Neuronal stem cell (in vitro differentiated cells): Measurements from ENCODE around the gene CEP44.
A peak's percentile ranks its signal among the peaks of the same experiment; 100 is the strongest.
"Not testable (repeated sequence)": the region's sequence is repeated elsewhere in the genome, so short reads cannot be mapped to it uniquely, and the experiment has no call there.

Source experiments
- DNase-seq: peaks from one replicate; pipeline ENCODE4 v3.0.0-alpha.2; 2013; ENCODE audit warnings: low spot score
- H2AFZ ChIP-seq: one replicate; pipeline ENCODE4 v1.6.1; 2013; ENCODE audit warnings: mild to moderate bottlenecking, low read length, inconsistent platforms
- H2AK5ac ChIP-seq: 2 replicates; pipeline ENCODE4 v1.6.1; 2013; ENCODE audit warnings: low read depth, mild to moderate bottlenecking, inconsistent platforms, low read length, moderate library complexity, mixed read lengths
- H2BK120ac ChIP-seq: 2 replicates; pipeline ENCODE4 v1.6.1; 2013; ENCODE audit warnings: low read depth, mild to moderate bottlenecking, inconsistent platforms, low read length, moderate library complexity, mixed read lengths
- H2BK12ac ChIP-seq: one replicate; pipeline ENCODE4 v1.6.1; 2013; ENCODE audit warnings: low read length, inconsistent platforms
- H2BK15ac ChIP-seq: 2 replicates; pipeline ENCODE4 v1.6.1; 2013; ENCODE audit warnings: mild to moderate bottlenecking, low read length, inconsistent platforms, mixed read lengths
- H2BK5ac ChIP-seq: one replicate; pipeline ENCODE4 v1.6.1; 2013; ENCODE audit warnings: inconsistent platforms, mild to moderate bottlenecking, low read length, moderate library complexity
- H3K14ac ChIP-seq: one replicate; pipeline ENCODE4 v1.6.1; 2013; ENCODE audit warnings: low read length, inconsistent platforms
- H3K18ac ChIP-seq: 2 replicates; pipeline ENCODE4 v1.6.1; 2013; ENCODE audit warnings: low read length, inconsistent platforms
- H3K23ac ChIP-seq: 2 replicates; pipeline ENCODE4 v1.6.1; 2013; ENCODE audit warnings: low read depth, mild to moderate bottlenecking, mixed read lengths, low read length, inconsistent platforms; ENCODE audit not compliant: poor library complexity
- H3K27ac ChIP-seq: replicated peaks from 3 replicates; pipeline ENCODE4 v1.5.1; 2013; ENCODE audit warnings: low read length, inconsistent platforms
- H3K27me3 ChIP-seq, 3 experiments: 2 replicates each; pipeline ENCODE4 v1.6.1; 2013; ENCODE audit warnings: low read length in 3 of 3, mild to moderate bottlenecking in 2 of 3, inconsistent platforms in 1 of 3, low read depth in 1 of 3, mixed read lengths in 1 of 3, moderate library complexity in 1 of 3; ENCODE audit not compliant: control insufficient read depth in 3 of 3, insufficient read depth in 3 of 3
- H3K36me3 ChIP-seq, 2 donors: replicated peaks in 1 of 2; 2 replicates each; pipeline ENCODE4 v1.6.1; 2013; ENCODE audit warnings: low read length in 2 of 2; ENCODE audit not compliant: control insufficient read depth in 2 of 2, insufficient read depth in 2 of 2
- H3K4ac ChIP-seq: 2 replicates; pipeline ENCODE4 v1.6.1; 2013; ENCODE audit warnings: inconsistent platforms, mild to moderate bottlenecking, low read length, moderate library complexity
- H3K4me1 ChIP-seq, 2 donors: 1 replicate in 1 of 2; 2 replicates in 1 of 2; pipeline ENCODE4 v1.6.1; 2013; ENCODE audit warnings: low read length in 2 of 2, low read depth in 1 of 2; ENCODE audit not compliant: control insufficient read depth in 2 of 2, insufficient read depth in 1 of 2
- H3K4me2 ChIP-seq: one replicate; pipeline ENCODE4 v1.6.1; 2013; ENCODE audit warnings: mild to moderate bottlenecking, low read length, inconsistent platforms; ENCODE audit not compliant: insufficient read depth, poor library complexity, severe bottlenecking
- H3K4me3 ChIP-seq, 2 donors: 2 replicates each; pipeline ENCODE4 v1.5.1; 2013; ENCODE audit warnings: low read length in 2 of 2, mild to moderate bottlenecking in 2 of 2, inconsistent platforms in 1 of 2, moderate library complexity in 1 of 2
- H3K79me1 ChIP-seq: one replicate; pipeline ENCODE4 v1.6.1; 2013; ENCODE audit warnings: low read depth, mild to moderate bottlenecking, inconsistent platforms, low read length, moderate library complexity
- H3K9ac ChIP-seq: one replicate; pipeline ENCODE4 v1.6.1; 2013; ENCODE audit warnings: mild to moderate bottlenecking, low read depth, low read length, inconsistent platforms; ENCODE audit not compliant: poor library complexity
- H3K9me3 ChIP-seq, 2 donors: replicated peaks in 1 of 2; 2 replicates each; pipeline versions ENCODE3 to v1.6.1; 2013; ENCODE audit warnings: low read length in 2 of 2, mild to moderate bottlenecking in 2 of 2, inconsistent platforms in 1 of 2, low read depth in 1 of 2, mixed read lengths in 1 of 2, moderate library complexity in 1 of 2; ENCODE audit not compliant: control insufficient read depth in 2 of 2, insufficient read depth in 1 of 2
- H4K8ac ChIP-seq: one replicate; pipeline ENCODE4 v1.6.1; 2013; ENCODE audit warnings: low read depth, mild to moderate bottlenecking, inconsistent platforms, low read length, moderate library complexity
- H4K91ac ChIP-seq: one replicate; pipeline ENCODE4 v1.6.1; 2013; ENCODE audit warnings: low read length, low read depth, mild to moderate bottlenecking, inconsistent platforms; ENCODE audit not compliant: poor library complexity
- WGBS, 2 donors: extraction: QIAGEN DNeasy Blood & Tissue Kit; methylation state at CpG; one replicate each; pipeline ENCODE4 v1.1.7; 2013; ENCODE audit warnings: missing lambda C conversion rate in 2 of 2, mixed read lengths in 1 of 2; ENCODE audit not compliant: insufficient read length in 2 of 2, insufficient replicate concordance in 1 of 2; ENCODE audit errors: extremely low coverage in 2 of 2; 5-methylcytosine and 5-hydroxymethylcytosine counted together

Gene CEP44

GRCh38 chr4:174363782-174364181 lies 80.1 kb downstream of the CEP44 start:
- not testable (repeated sequence) for DNase-seq, H4K91ac ChIP-seq, H2BK15ac ChIP-seq, H3K36me3 ChIP-seq, H3K9ac ChIP-seq, H4K8ac ChIP-seq, H2BK5ac ChIP-seq, H3K27ac ChIP-seq, H3K27me3 ChIP-seq, H3K9me3 ChIP-seq, H3K4me1 ChIP-seq, H2AFZ ChIP-seq, H2BK12ac ChIP-seq, H3K4me3 ChIP-seq, H3K4me2 ChIP-seq, H3K14ac ChIP-seq, H2AK5ac ChIP-seq, H3K18ac ChIP-seq, H2BK120ac ChIP-seq, H3K79me1 ChIP-seq, H3K4ac ChIP-seq, H3K23ac ChIP-seq
- WGBS, 2 donors, result no CpG with 5 or more reads among the region's 1 CpG

- Histone ChIP-seq H4K8ac (no peak overlapping the region), H2AFZ (no peak overlapping the region), H3K27ac (no peak overlapping the region), H2BK5ac (no peak overlapping the region), H2BK12ac (no peak overlapping the region), H3K18ac (no peak overlapping the region), H3K4me3 (no peak overlapping the region), H3K23ac (no peak overlapping the region), H3K4me1 (no peaks in the 10 kb centered on the region), H3K9me3 (no peaks in the 10 kb centered on the region), H3K79me1 (no peaks in the 10 kb centered on the region), H4K91ac (no peak overlapping the region), H3K14ac (no peak overlapping the region), H2BK120ac (no peak overlapping the region), H3K9ac (no peak overlapping the region), H3K27me3 (no peaks in the 10 kb centered on the region), H3K4ac (no peak overlapping the region), H2AK5ac (no peak overlapping the region), H2BK15ac (no peak overlapping the region), H3K4me2 (no peak overlapping the region), H3K36me3 (no peaks in the 10 kb centered on the region)
- WGBS, 2 donors, result no CpG with 5 or more reads among the region's 2 CpGs
- DNase-seq, result peak; percentile 35
Measured at GRCh38 chr4:174365018-174365587, 81.4 kb downstream of the CEP44 start.

- no CpG with 5 or more reads among the region's 2 CpGs for WGBS, 2 donors
- Histone ChIP-seq H3K36me3 (no peaks in the 10 kb centered on the region), H3K9ac (no peak overlapping the region), H4K8ac (no peak overlapping the region), H3K27ac (no peak overlapping the region), H3K4me1 (no peaks in the 10 kb centered on the region), H3K14ac (no peak overlapping the region), H3K9me3 (no peaks in the 10 kb centered on the region), H2BK120ac (no peak overlapping the region), H2BK15ac (no peak overlapping the region), H2AK5ac (no peak overlapping the region), H3K4me3 (no peak overlapping the region), H3K18ac (no peak overlapping the region), H3K23ac (no peak overlapping the region), H2AFZ (no peak overlapping the region), H3K4me2 (no peak overlapping the region), H3K79me1 (no peaks in the 10 kb centered on the region), H3K27me3 (no peaks in the 10 kb centered on the region), H2BK12ac (no peak overlapping the region), H3K4ac (no peak overlapping the region), H4K91ac (no peak overlapping the region), H2BK5ac (no peak overlapping the region)
- no peak for DNase-seq
Measured at GRCh38 chr4:174369985-174370384, 86.3 kb downstream of the CEP44 start.

DNA sequence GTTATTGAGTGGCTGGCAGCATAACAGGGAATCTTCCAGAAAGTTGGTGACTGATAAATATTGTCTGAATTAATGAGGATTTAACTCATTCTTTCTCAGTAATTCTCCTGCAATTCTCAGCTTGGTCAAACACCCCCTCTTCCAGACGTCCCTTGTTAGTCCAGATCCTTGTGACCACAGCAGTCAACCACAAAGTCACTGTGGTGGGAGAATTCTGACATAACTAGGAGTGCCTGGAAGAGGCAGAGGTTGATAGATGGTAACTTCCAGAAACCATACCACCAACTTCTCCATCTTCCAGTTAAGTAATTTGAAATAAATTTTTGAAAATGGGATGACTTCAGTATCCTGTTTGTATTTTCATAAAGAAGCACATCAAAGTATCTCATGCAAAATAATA lies 90.1 kb downstream of the CEP44 start:
- no peak overlapping the region for H3K4me2 ChIP-seq
- no peak overlapping the region for H3K4me3 ChIP-seq
- no peak overlapping the region for H2BK12ac ChIP-seq
- H3K18ac ChIP-seq, result no peak overlapping the region
- H2BK15ac ChIP-seq, result no peak overlapping the region
- H4K8ac ChIP-seq, result no peak overlapping the region
- H3K14ac ChIP-seq, result no peak overlapping the region
- H2BK120ac ChIP-seq, result no peak overlapping the region
- no peak overlapping the region for H4K91ac ChIP-seq
- DNase-seq, result no peak
- no peak overlapping the region for H3K27ac ChIP-seq
- H2AK5ac ChIP-seq, result no peak overlapping the region
- H2BK5ac ChIP-seq, result no peak overlapping the region
- H3K79me1 ChIP-seq, result peaks cover 1% of the 10 kb centered on the region
- H3K4me1 ChIP-seq, result no peaks in the 10 kb centered on the region
- H3K27me3 ChIP-seq, result no peaks in the 10 kb centered on the region
- no peaks in the 10 kb centered on the region for H3K9me3 ChIP-seq
- no peak overlapping the region for H3K23ac ChIP-seq
- no peaks in the 10 kb centered on the region for H3K36me3 ChIP-seq
- H3K4ac ChIP-seq, result no peak overlapping the region
- WGBS, 2 donors, result no CpG with 5 or more reads among the region's 1 CpG
- H3K9ac ChIP-seq, result no peak overlapping the region
- H2AFZ ChIP-seq, result no peak overlapping the region
